ENCODE results near the gene ANLN. TPM values are rescaled to one million over a fixed set of nuclear protein-coding genes. Genes with fewer than 3 reads are reported as not detected.

ANLN gene
- total and polyA plus RNA-seq, 2 donors (not counting 3 experiments of a cell fraction or from before 2014, with no cell fraction given) = 28.5 to 119 TPM

DNA sequence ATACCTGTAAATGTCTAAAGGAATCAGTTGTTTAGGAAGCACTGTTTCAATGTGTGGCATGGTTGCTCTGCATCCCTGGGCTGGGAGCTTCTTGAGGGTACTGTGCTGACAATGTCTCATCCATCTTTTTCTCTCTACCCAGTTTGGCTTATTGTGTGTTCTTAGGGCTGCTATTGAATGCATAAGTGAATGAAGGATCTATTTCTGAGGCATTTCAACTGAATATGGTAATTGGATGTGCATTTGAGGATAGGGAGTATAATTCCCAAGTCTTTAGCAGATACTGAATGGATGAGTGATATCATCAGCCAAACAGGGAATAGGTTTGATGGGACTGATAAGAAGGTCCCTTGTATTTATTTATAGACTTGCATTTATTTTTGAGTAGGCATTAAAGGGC, 64.1 kb downstream of the ANLN start:
- Histone ChIP-seq H3K79me2 (ENCODE audit: control insufficient read depth, insufficient read depth, low read length) (no peaks in the 10 kb centered on the region), H3K4me3 (replicated peaks in 1 of 3; ENCODE audit: insufficient read depth in 1 of 3, low read depth in 1 of 3, low read length in 3 of 3) (no peak overlapping the region), H3K4me1 (ENCODE audit: control insufficient read depth, extremely low read depth, insufficient read depth, low read length) (no peaks in the 10 kb centered on the region), H3K9ac (replicated peaks; ENCODE audit: extremely low read depth, insufficient read depth, low read length) (no peak overlapping the region), H3K27ac (ENCODE audit: insufficient read depth, low read depth, low read length) (no peak overlapping the region), H3K9me1 (replicated peaks; ENCODE audit: control insufficient read depth, extremely low read depth, insufficient read depth, low read length) (no peaks in the 10 kb centered on the region), H4K20me1 (replicated peaks; ENCODE audit: control insufficient read depth, extremely low read depth, insufficient read depth, low read length) (no peaks in the 10 kb centered on the region), H3K27me3 (ENCODE audit: control insufficient read depth in 2 of 2, insufficient read depth in 2 of 2, low read length in 2 of 2) (no peaks in the 10 kb centered on the region), H3K4me2 (ENCODE audit: insufficient read depth, low read length) (no peak overlapping the region), H2AFZ (ENCODE audit: low read depth, low read length) (no peak overlapping the region), H3K36me3 (ENCODE audit: control insufficient read depth in 2 of 2, extremely low read depth in 1 of 2, insufficient read depth in 2 of 2, low read length in 2 of 2) (peaks cover 0 to 28% of the 10 kb centered on the region in 2 experiments), H3K9me3 (replicated peaks; ENCODE audit: control insufficient read depth, insufficient read depth, low read length) (no peaks in the 10 kb centered on the region)
- dilution Hi-C loops (cut with MboI; ENCODE audit: extremely low pct_ligation_motif_present, low sequenced_read_pairs) = no loop called here
- ChIA-PET POLR2A (no interaction called here), CTCF (no interaction called here)
- intact Hi-C loops (cut with micrococcal nuclease) = no loop called here
- BruUV-seq (replicated peaks) = no TSS peak
- FAIRE-seq = no peak
- TF ChIP-seq EZH2 (IDR thresholded peaks at IDR 0.05; ENCODE audit: borderline replicate concordance, low read depth, low read length, severe bottlenecking) = no peak
- no peak for TF ChIP-seq MYC (IDR thresholded peaks at IDR 0.05; ENCODE audit: low read depth, low read length)
- TF ChIP-seq POLR2AphosphoS5 (IDR thresholded peaks at IDR 0.05; ENCODE audit: insufficient read depth, low read depth, low read length) = no peak
- TF ChIP-seq JUN (IDR thresholded peaks at IDR 0.05; ENCODE audit: borderline replicate concordance, insufficient read depth, insufficient read length, low read depth) = no peak
- TF ChIP-seq, protein P1, sequence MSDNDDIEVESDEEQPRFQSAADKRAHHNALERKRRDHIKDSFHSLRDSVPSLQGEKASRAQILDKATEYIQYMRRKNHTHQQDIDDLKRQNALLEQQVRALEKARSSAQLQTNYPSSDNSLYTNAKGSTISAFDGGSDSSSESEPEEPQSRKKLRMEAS (IDR thresholded peaks at IDR 0.05; ENCODE audit: insufficient read depth, insufficient read length) = no peak
- no peak for TF ChIP-seq POLR2A (IDR thresholded peaks at IDR 0.05; ENCODE audit: low read depth, low read length)
- TF ChIP-seq GATA2 (IDR thresholded peaks at IDR 0.05; ENCODE audit: insufficient read depth, insufficient read length, low read depth, low read length) = no peak
- no peak for TF ChIP-seq FOS (IDR thresholded peaks at IDR 0.05; ENCODE audit: borderline replicate concordance, insufficient read depth, low read length)
- TF ChIP-seq, protein P2, sequence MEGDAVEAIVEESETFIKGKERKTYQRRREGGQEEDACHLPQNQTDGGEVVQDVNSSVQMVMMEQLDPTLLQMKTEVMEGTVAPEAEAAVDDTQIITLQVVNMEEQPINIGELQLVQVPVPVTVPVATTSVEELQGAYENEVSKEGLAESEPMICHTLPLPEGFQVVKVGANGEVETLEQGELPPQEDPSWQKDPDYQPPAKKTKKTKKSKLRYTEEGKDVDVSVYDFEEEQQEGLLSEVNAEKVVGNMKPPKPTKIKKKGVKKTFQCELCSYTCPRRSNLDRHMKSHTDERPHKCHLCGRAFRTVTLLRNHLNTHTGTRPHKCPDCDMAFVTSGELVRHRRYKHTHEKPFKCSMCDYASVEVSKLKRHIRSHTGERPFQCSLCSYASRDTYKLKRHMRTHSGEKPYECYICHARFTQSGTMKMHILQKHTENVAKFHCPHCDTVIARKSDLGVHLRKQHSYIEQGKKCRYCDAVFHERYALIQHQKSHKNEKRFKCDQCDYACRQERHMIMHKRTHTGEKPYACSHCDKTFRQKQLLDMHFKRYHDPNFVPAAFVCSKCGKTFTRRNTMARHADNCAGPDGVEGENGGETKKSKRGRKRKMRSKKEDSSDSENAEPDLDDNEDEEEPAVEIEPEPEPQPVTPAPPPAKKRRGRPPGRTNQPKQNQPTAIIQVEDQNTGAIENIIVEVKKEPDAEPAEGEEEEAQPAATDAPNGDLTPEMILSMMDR (IDR thresholded peaks at IDR 0.05; ENCODE audit: extremely low read depth in 1 of 2, insufficient read depth in 1 of 2, low read depth in 1 of 2, low read length in 2 of 2) = no peak
- no peak for DNase-seq (ENCODE audit: low read depth, low spot score)

All from endothelial cell of umbilical vein (primary cell).